Fibroblast of skin of back (primary cell): ENCODE results near the gene RIMBP2. TPM values are rescaled to one million over a fixed set of nuclear protein-coding genes. Genes with fewer than 3 reads are reported as not detected.
"Not testable (repeated sequence)": the region's sequence is repeated elsewhere in the genome, so short reads cannot be mapped to it uniquely, and the experiment has no call there.

Experiments
- DNase-seq: peaks from one replicate; pipeline ENCODE4 v3.0.0-alpha.2; 2013
- polyA plus RNA-seq, 2 experiments: library from polyadenylated mRNA; unstranded; fragments of 120-200 nt; gene quantifications; one replicate each; pipeline ENCODE4 v1.2.1, GENCODE V29; 2013; ENCODE audit not compliant: insufficient read length in 2 of 2

RIMBP2 gene, protein sequence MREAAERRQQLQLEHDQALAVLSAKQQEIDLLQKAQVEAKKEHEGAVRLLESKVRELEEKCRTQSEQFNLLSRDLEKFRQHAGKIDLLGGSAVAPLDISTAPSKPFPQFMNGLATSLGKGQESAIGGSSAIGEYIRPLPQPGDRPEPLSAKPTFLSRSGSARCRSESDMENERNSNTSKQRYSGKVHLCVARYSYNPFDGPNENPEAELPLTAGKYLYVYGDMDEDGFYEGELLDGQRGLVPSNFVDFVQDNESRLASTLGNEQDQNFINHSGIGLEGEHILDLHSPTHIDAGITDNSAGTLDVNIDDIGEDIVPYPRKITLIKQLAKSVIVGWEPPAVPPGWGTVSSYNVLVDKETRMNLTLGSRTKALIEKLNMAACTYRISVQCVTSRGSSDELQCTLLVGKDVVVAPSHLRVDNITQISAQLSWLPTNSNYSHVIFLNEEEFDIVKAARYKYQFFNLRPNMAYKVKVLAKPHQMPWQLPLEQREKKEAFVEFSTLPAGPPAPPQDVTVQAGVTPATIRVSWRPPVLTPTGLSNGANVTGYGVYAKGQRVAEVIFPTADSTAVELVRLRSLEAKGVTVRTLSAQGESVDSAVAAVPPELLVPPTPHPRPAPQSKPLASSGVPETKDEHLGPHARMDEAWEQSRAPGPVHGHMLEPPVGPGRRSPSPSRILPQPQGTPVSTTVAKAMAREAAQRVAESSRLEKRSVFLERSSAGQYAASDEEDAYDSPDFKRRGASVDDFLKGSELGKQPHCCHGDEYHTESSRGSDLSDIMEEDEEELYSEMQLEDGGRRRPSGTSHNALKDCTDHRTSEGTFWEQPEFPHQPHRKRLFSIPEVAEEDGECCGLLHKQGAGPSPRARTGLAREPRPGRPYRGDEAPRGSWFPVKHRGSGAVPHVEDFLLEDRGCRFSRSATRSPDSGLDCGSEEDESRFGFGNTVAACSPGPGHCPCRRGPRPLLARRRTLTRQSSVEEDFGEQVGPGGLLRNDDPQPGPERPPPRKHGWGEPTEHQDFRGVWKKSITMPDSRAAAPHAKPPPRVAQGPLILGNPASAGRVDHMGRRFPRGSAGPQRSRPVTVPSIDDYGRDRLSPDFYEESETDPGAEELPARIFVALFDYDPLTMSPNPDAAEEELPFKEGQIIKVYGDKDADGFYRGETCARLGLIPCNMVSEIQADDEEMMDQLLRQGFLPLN (N-terminal part only)
- polyA plus RNA-seq (2013, experiment 1 of 2; ENCODE audit: insufficient read length), result 0.12 TPM
- polyA plus RNA-seq (2013, experiment 2 of 2; ENCODE audit: insufficient read length), result 0.08 TPM

DNA sequence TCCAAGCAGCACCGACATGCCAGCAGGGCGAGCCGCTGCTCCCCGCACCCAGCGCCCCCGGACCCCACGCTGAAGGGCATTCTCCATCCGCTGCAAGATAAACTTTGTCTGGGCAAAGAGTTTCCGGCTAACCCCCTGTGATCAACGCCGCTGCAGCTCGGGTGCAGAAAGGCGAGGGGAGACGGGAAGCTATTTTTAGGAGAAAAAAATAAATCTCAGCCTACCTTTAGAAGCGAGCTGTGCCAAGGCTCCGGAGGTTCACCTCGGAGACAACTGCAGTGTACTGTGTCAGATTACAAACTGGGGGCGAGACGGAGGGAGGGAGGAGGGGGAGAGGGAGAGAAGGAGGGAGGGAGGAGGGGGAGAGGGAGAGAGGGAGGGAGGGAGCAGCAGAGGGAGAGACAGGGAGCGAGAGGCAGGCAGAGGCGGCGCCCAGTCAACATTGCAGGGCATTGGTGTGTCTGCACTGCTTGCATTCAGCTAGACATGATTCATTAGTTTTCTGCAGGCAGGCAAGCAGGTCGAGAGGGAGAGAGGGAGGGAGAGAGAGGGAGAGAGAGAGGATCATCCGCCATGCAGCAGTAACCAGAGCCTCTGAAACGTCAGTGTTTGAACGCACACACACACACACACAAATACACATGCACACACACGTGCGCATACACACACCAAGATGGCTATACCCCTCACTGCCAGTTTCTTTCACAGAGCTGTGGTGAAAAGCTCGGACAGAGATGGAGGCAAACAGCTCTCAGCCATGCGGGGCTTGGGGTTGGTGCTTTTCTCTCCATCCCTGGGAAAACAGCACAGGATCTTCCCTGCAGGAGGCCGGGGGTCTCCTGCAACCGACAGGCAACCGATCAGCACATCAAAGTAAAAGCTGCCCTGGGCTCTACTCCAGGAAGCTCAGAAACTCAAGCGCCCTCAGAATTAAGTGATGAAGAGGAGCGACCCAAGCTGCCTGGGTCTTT, at the start of gene RIMBP2:
Gene RIMBP2, minus strand, starts transcription at position 302 of the 971 bp plus-strand sequence. CDS start 237,286 bp downstream, outside the sequence.
- peak; percentile 58 for DNase-seq

DNA sequence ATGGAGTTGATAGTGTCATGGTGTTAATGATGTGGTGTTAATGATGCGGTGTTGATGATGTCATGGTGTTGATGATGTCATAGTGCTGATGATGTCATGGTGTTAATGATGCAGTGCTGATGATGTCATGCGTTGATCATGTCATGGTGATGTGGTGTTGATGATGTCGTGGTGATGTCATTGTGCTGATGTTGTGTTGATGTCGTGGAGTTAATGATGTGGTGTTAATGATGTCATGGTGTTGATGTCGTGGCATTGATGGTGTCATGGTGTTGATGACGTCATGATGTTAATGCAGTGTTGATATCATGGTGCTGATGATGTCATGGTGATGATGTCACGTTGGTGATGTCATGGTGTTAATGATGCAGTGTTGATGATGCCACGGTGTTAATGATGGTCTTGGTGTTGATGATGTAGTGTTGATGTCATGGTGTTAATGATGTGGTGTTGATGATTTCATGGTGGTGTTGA, 49.1 kb upstream of the RIMBP2 start:
- peak; percentile 36 for DNase-seq

DNA sequence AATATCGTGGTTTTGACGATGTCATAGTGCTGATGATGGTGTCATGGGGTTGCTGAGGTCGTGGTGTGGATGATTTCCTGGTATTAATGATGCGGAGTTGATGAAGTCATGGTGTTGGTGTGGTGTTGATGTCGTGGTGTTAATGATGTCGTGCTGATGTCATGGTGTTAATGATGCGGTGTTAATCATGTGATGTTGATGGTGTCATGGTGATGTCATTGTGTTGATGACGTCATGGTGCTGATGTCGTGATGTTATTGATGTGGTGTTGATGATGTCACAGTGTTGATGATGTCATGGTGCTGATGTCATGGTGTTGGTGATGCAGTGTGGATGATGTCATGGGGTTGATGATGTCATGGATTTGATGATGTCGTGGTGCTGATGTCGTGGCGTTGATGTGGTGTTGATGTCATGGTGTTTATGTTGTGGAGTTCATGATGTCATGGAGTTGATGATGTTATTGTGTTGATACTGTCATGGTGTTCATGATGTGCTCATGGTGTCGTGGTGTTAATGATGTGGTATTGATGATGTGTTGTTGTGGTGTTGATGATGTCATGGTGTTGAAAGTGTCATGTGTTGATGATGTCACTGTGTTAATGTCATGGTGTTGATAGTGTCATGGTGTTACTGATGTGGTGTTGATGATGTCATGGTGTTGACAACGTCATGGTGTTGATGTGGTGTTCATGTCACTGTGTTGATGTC, 48.5 kb upstream of the RIMBP2 start:
- peak; percentile 29 for DNase-seq

DNA sequence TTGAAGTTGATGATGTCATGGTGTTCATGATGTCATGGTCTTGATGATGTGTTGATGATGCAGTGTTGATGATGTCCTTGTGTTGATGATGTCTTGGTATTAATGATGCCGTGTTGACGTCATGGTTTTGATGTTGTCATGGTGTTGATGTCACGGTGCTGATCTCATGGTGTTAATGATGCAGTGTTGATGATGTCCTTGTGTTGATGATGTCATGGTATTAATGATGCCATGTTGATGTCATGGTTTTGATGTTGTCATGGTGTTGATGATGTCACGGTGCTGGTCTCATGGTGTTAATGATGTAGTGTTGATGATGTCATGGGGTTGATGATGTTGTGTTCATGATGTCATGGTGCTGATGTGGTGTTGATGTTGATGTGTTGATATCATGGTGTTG, 48.0 kb upstream of the RIMBP2 start:
- DNase-seq, result peak; percentile 23

DNA sequence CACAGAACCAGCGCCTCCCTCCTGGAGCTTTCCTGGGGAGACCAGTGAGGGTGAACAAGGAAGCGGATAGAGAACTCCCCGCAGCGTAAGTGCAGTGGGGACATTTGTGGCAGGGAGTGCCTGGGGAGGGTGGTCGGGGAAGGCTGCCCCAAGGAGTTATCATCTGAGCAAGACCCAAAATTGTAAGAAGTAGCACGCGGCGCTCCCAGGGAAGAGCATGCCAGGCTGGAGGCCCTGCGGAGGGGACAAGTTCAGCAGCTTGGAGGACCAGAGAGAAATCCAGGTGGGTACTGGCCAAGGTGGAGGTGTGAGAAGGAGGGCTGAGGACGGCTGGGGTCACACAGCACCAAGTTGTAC, 46.2 kb upstream of the RIMBP2 start:
- DNase-seq, result no peak

DNA sequence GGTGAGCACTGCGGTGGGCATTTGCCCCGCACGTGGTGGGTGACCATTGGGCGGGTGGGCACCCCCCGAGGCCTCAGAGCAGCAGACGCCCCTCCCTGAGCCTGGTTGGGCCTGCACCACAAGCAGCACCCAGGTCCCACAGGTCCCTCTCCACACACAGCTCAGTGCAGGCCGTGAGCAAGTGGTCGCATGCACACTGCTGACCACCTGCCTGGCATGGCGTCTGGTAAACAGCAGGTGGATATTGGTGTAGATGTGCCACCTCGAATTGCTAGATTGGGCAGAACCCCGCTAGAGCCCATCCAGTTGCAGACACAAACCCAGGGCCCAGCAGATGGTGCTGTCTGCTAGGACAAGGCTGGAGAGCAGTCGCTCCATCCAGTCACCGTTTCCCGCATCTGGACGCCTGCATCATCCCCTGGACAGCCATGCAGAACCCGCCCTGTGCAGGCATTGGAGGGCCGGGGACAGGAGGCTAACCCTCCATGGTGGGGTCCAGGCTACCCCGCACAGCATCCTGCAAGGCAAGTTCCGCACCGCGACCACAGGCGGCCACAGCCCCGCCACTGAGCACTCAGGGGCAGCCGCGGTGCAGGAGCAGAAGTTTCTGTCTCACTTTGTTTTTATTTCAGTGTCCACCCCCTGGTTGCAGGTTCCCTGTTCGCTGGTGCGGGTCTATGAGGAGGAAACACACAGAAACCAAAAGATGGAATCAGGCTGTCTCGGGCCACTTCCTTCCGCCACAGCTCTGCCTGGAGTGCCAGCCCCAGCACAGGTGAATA, 45.6 kb upstream of the RIMBP2 start:
- DNase-seq, result peak; percentile 40

DNA sequence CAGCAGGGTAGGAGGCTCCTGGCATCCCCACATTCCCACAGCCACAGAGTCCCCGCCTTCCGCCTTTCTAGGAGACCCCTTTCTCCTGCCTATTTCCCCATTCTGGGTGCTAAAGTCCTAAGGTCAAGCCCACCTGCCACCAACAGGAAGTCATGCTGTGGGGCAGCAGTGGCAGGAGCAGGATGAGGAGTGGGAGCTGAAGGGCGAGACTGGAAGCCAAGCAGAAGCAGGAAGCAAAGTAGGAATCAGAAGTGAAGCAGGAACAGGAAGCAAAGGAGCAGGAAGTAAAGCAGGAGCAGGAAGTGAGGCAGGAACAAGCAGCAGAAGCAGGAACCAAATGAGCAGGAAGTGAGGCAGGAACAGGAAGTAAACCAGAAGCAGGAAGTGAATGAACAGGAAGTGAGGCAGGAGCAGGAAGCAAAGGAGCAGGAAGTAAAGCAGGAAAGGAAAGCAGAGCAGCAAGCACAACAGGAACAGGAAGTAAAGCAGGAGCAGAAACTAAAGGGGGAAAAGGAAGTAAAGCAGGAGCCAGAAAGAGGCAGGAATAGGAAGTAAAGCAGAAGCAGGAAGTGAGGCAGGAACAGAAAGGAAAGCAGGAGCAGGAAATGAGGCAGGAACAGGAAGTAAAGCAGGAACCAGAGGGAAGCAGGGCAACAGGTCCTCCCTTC, 38.3 kb upstream of the RIMBP2 start:
- DNase-seq, result no peak

DNA sequence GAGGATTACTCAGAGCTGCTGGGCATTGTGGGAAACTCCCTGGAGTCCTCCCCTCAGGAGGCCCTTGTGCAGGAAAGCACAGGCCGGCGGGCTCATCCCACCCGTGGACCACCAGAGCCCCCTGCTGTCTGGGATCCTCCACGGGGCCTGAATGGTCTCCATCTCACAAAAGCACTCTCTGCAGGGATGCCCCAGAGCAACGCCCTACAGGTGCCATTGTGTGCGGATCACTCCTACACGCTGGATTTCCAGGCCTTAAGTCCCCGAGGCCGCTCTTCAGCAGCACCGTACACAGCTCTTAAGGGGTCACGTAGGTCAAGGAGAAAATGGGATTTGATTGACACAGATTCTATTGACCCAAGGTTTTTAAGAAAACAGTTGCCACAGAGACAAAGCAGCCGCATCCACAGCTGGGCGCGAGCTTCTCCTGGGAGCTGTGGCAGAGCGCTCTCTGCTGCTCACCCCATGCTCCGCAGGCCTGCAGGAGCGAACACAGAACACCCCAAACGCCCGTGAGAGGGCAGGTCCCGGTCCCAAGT, 36.7 kb upstream of the RIMBP2 start:
- no peak for DNase-seq

DNA sequence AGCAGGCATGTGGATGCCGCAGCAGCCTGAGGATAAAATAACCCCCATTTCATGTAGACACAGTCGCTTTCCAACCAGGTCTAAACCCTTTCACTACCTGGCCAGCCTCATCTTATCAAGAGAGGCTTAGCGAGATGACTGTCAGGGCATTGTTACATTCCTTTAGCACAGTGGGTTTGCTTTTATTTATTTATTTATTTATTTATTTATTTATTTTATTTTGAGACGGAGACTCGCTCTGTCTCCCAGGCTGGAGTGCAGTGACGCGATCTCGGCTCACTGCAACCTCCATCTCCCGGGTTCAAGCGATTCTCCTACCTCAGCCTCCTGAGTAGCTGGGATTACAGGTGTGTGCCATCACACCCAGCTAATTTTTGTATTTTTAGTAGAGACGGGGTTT, 35.9 kb upstream of the RIMBP2 start:
- not testable (repeated sequence) for DNase-seq

DNA sequence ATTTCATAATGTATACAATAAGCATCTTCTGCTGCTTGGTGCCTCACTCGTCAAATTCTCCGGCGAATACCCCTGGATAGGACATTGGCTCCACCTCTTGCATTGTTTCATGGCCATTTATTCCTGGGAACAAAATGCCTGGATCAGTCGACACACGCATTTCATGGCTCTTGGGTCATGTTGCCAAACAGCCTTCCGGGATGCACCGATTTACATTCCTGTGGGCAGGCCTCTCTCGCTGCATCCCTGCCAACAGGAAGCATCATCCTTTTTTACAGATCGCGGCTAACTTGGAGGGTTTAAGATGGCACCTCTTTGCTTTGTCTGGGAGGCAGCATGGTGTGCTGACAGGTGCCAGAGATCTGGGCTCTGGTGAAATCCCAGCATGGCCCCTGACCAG, 32.7 kb upstream of the RIMBP2 start:
- no peak for DNase-seq

DNA sequence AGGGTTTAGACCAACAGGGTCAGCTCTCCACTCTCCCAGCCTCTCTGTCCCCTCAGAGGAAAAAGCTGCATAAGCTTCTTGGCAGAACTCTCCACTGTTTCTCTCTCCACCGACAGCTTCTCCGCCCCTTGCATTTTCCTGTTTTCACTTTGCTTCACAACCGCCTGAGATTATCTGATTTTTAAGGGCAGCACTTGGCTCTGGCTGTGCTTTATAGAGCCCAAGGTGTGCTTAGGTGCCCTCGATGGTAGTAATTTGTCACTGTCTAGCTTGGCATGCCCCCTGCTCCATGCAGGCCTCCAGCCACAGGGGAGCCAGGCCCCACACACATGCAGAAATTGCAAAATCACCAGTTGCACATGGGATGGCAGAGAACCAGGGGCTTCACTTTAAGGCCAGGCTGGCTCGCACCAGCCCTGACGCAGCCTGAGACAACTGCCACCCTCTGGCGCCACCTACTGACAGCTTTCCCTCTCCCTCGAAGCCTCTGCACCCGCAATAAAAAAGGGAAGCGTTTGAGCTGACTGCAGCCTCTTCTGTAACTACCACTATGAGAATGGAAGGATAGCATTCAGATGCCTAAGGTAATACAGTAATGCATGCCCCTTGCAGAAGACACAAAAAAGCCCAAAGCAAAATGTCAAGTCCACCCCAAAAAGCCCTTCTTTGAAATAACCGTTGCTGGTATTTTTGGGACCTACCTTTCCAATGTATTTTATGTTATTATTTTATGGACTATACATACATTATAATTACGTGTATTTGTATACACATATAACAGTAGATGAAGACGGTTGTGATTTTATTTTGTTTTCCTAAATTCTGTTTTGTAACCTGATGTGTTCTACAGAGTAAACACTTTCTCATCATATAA, 32.0 kb upstream of the RIMBP2 start:
- DNase-seq, result peak; percentile 57

DNA sequence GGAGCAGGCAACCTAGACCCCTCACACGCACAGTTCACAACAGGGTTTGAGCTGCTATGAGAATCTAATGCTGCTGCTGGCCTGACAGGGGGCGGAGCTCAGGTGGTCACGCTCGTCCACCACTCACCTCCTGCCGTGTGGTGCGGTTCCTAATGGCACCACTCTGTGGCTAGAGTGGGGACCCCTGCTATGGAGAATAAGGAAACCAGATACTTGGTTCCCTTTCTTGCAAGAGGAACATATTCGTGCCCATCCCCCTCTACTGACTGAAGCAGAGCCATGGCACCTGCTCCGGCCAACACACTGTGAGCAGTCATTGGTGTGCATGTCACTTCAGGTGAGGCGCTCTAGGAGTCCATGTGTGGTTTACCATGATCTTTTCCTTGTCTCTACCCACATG, 30.4 kb upstream of the RIMBP2 start:
- DNase-seq, result no peak

DNA sequence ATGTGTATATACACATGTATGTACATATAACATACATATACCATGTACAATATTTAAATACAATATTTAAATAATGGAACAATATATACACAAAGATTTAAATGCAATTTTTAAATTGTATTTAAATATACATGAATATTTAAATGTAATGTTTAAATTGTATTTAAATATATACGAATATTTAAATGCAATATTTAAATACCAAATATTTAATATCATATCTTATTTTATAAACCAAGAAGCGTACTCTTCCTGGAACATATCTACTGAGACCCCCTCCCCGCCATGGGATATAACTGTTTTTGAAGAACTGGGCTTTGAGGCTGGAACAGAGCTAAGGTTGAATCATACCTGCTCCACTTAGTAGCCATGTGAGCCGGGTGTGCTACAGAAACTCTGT, 29.8 kb upstream of the RIMBP2 start:
- DNase-seq, result no peak

DNA sequence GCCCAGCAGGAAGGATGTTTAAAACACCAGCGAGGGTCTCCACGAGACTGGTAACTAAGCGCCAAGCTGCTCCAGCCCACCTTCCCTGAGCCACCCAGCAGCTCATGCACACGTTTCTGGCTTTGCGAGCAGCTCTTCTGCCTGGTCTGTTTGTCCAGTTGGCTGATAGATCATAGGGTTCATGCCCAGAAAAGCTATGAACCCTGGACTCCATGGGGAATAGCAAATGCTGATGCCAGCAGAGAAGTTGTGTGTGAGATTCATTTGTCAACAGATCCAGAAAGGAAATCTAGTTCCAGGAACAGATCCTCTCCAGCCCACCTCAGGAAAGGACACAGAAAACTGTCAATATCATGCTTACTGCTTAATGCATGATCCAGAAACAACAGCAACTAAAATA, 28.2 kb upstream of the RIMBP2 start:
- no peak for DNase-seq

DNA sequence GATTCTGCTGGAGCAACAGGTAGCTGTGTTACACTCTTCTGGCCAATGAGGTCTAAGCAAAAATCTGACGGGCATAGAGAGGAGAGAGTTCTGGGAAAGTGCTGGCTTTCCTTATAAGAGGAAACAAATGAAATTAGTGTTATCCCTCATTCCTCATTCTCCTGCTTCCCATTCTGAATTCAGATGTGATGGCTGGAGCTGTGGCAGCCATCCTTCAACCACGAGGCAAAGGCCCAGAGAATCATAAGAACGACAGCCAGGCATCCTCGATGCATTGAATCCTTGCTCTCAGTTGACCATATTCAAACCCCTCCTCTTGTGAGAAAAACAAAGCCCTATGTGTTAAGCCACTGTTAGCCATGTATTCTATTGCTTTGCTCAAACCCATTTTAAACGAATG, 27.5 kb upstream of the RIMBP2 start:
- no peak for DNase-seq

DNA sequence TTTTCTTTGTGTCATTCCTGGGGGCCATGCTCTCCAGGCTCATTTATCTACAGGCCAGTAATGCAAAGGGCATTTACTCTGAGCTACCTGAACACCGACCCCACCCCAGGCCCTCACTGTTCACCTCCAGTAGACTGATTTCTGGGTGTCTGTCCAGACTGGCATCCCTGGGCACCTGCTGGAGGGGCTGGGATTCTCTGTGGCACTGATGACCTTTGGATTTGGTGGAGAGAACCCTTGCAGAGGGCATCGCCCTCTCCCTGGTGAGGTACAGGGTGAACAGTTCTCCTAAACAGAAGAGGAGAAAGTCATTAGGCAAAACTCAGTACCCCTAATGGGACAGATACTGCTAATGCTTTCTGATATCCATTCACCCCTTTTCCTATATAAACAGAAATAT, 27.1 kb upstream of the RIMBP2 start:
- no peak for DNase-seq

DNA sequence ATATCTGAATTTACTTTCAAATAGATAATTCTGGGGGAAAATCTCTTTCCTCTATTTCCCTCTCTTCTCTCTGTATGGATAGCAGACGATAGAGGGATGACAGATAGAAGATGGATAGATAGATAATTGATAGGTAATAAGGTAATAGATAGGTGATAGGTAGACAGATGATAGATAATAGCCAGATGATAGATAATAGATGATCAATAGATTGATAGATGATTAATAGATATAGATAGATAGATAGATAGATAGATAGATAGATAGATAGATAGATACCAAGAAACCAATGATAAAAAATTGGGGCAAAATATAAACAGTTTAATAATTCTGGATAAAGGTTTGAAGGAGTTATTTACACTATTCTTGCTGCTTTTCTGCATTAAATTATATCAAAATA, 26.6 kb upstream of the RIMBP2 start:
- no peak for DNase-seq

DNA sequence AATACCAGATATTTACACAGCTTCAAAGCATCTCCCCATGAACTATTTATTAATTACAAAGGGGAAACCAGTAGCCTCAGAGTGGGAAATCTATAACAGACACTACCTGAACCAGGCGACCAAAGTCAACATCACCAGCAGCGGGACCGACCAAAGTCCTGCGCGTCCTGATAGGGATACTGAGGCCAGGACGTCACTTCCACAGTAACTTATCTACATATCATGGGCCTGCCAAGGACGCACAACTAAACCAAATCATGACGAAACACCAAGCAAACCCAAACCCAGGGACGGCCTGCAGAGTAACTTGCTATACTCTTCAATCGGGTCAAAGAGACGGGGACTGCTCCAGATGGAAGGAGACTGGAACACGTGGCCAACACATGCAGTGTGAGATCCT, 26.0 kb upstream of the RIMBP2 start:
- no peak for DNase-seq
